ENCODE results near the gene TCERG1.

- no peak for TF ChIP-seq POLR2A (IDR thresholded peaks at IDR 0.05)
- TF ChIP-seq, protein P1, sequence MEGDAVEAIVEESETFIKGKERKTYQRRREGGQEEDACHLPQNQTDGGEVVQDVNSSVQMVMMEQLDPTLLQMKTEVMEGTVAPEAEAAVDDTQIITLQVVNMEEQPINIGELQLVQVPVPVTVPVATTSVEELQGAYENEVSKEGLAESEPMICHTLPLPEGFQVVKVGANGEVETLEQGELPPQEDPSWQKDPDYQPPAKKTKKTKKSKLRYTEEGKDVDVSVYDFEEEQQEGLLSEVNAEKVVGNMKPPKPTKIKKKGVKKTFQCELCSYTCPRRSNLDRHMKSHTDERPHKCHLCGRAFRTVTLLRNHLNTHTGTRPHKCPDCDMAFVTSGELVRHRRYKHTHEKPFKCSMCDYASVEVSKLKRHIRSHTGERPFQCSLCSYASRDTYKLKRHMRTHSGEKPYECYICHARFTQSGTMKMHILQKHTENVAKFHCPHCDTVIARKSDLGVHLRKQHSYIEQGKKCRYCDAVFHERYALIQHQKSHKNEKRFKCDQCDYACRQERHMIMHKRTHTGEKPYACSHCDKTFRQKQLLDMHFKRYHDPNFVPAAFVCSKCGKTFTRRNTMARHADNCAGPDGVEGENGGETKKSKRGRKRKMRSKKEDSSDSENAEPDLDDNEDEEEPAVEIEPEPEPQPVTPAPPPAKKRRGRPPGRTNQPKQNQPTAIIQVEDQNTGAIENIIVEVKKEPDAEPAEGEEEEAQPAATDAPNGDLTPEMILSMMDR (IDR thresholded peaks at IDR 0.05), result no peak
- TF ChIP-seq EP300 (IDR thresholded peaks at IDR 0.05), result no peak
Observed at GRCh38 chr5:146513462-146513861, 66.3 kb downstream of the TCERG1 start.

Measured in ovary (tissue), 3 donors.